WTC11 (cell line): ENCODE data around the gene HTR4. TPM values are rescaled to one million over a fixed set of nuclear protein-coding genes. Genes with fewer than 3 reads are reported as not detected.

ENCODE experiments used
- ATAC-seq: fragments of 200-7000 bp; cut with Tn5 transposase; 2 replicates; pipeline ENCODE4 v1.10.0; 2021; ENCODE audit warnings: mild to moderate bottlenecking, moderate library complexity
- CTCF ChIA-PET: fragments of 300-600 bp; sonication (Branson Sonifier 250); formaldehyde crosslinking; loops from one replicate; lab custom pipeline; 2021; ENCODE audit warnings: antibody characterized with exemption; lab: Charles Lee
- POLR2A ChIA-PET: fragments of 350-600 bp; sonication (Branson Sonifier 250); formaldehyde crosslinking; loops from one replicate; lab custom pipeline; 2021; ENCODE audit warnings: antibody characterized with exemption; lab: Charles Lee
- DNase-seq: peaks from one replicate; pipeline ENCODE4 v3.0.0; 2021; ENCODE audit warnings: low spot score
- H3K27ac Mint-ChIP-seq: 2 replicates; pipeline ENCODE4 v1.8.0; 2021; ENCODE audit warnings: mixed read lengths
- H3K27me3 Mint-ChIP-seq: 2 replicates; pipeline ENCODE4 v1.8.0; 2021; ENCODE audit warnings: low read depth, mild to moderate bottlenecking, moderate library complexity, mixed read lengths
- H3K36me3 Mint-ChIP-seq: 2 replicates; pipeline ENCODE4 v1.8.0; 2021; ENCODE audit warnings: mixed read lengths
- H3K4me1 Mint-ChIP-seq: 2 replicates; pipeline ENCODE4 v1.8.0; 2022; ENCODE audit warnings: mixed read lengths
- H3K4me3 Mint-ChIP-seq: 2 replicates; pipeline ENCODE4 v1.8.0; 2021; ENCODE audit warnings: mild to moderate bottlenecking, moderate library complexity, mixed read lengths
- H3K9me3 Mint-ChIP-seq: 2 replicates; pipeline ENCODE4 v1.8.0; 2021; ENCODE audit warnings: mixed read lengths
- CBFB ChIP-seq: sonication (generic); formaldehyde crosslinking; IDR thresholded peaks from 2 replicates; pipeline ENCODE4 v1.8.1; 2022; ENCODE audit warnings: mild to moderate bottlenecking, low read depth, missing genetic modification reagents
- CDX4 ChIP-seq: fragments of 250-450 bp; sonication (Bioruptor Pico); IDR thresholded peaks from 2 replicates; pipeline ENCODE4 v1.9.0; 2021; ENCODE audit warnings: moderate library complexity, mild to moderate bottlenecking, inconsistent platforms, borderline replicate concordance
- CREM ChIP-seq: sonication (generic); formaldehyde crosslinking; IDR thresholded peaks from 2 replicates; pipeline ENCODE4 v1.8.1; 2022; ENCODE audit warnings: mild to moderate bottlenecking, missing genetic modification reagents, moderate library complexity
- FOXJ3 ChIP-seq: sonication (generic); formaldehyde crosslinking; IDR thresholded peaks from 2 replicates; pipeline ENCODE4 v1.9.0; 2021; ENCODE audit warnings: missing genetic modification reagents, mild to moderate bottlenecking, borderline replicate concordance
- GABPB1 ChIP-seq: sonication (generic); formaldehyde crosslinking; IDR thresholded peaks from 2 replicates; pipeline ENCODE4 v1.8.1; 2023; ENCODE audit warnings: mild to moderate bottlenecking, missing genetic modification reagents
- NFATC4 ChIP-seq: fragments of 250-450 bp; sonication (Bioruptor Pico); IDR thresholded peaks from 2 replicates; pipeline ENCODE4 v1.9.0; 2021; ENCODE audit warnings: mild to moderate bottlenecking
- NFYB ChIP-seq: sonication (generic); formaldehyde crosslinking; conservative IDR thresholded peaks from 2 replicates; pipeline ENCODE4 v1.8.0; 2022; ENCODE audit warnings: low read depth, missing genetic modification reagents
- NR2C2 ChIP-seq: sonication (generic); formaldehyde crosslinking; IDR thresholded peaks from 2 replicates; pipeline ENCODE4 v1.8.0; 2022; ENCODE audit warnings: mild to moderate bottlenecking, missing genetic modification reagents
- OVOL2 ChIP-seq: fragments of 250-450 bp; sonication (Bioruptor Pico); IDR thresholded peaks from 2 replicates; pipeline ENCODE4 v1.9.0; 2021; ENCODE audit warnings: mild to moderate bottlenecking, borderline replicate concordance
- SP1 ChIP-seq: sonication (generic); formaldehyde crosslinking; conservative IDR thresholded peaks from 2 replicates; pipeline ENCODE4 v1.8.1; 2022; ENCODE audit warnings: missing genetic modification reagents
- STAT6 ChIP-seq: sonication (generic); formaldehyde crosslinking; conservative IDR thresholded peaks from 2 replicates; pipeline ENCODE4 v1.8.1; 2023; ENCODE audit warnings: mild to moderate bottlenecking, low read depth, missing genetic modification reagents, moderate library complexity
- TCF7 ChIP-seq: sonication (generic); formaldehyde crosslinking; IDR thresholded peaks from 2 replicates; pipeline ENCODE4 v1.8.0; 2022; ENCODE audit warnings: mild to moderate bottlenecking, low read depth, missing genetic modification reagents, moderate library complexity
- TEAD1 ChIP-seq: sonication (generic); formaldehyde crosslinking; IDR thresholded peaks from 2 replicates; pipeline ENCODE4 v1.8.0; 2022; ENCODE audit warnings: mild to moderate bottlenecking, missing genetic modification reagents
- ZBTB21 ChIP-seq: sonication (generic); formaldehyde crosslinking; IDR thresholded peaks from 2 replicates; pipeline ENCODE4 v1.8.1; 2023; ENCODE audit warnings: mild to moderate bottlenecking, missing genetic modification reagents, borderline replicate concordance
- ZNF232 ChIP-seq: sonication (generic); formaldehyde crosslinking; IDR thresholded peaks from 2 replicates; pipeline ENCODE4 v1.8.0; 2022; ENCODE audit warnings: mild to moderate bottlenecking, missing genetic modification reagents
- ZNF263 ChIP-seq: sonication (generic); formaldehyde crosslinking; IDR thresholded peaks from 2 replicates; pipeline ENCODE4 v1.8.1; 2022; ENCODE audit warnings: low read depth, mild to moderate bottlenecking, moderate library complexity, missing genetic modification reagents
- ZNF396 ChIP-seq: fragments of 250-450 bp; sonication (Bioruptor Pico); IDR thresholded peaks from 2 replicates; pipeline ENCODE4 v1.8.0; 2021; ENCODE audit warnings: mild to moderate bottlenecking, moderate library complexity, borderline replicate concordance
- ZNF423 ChIP-seq: fragments of 250-450 bp; sonication (Bioruptor Pico); IDR thresholded peaks from 2 replicates; pipeline ENCODE4 v2.1.2; 2022; ENCODE audit warnings: mild to moderate bottlenecking, moderate library complexity
- ZSCAN18 ChIP-seq: fragments of 250-450 bp; sonication (Bioruptor Pico); IDR thresholded peaks from 2 replicates; pipeline ENCODE4 v2.1.2; 2022; ENCODE audit warnings: mild to moderate bottlenecking, moderate library complexity
- total RNA-seq: library from RNA; stranded (reverse); gene quantifications from 3 replicates; pipeline ENCODE4 v1.2.3, GENCODE V29; 2021
- TF ChIP-seq, protein P1 (sequence below): fragments of 200-600 bp; IDR thresholded peaks from 2 replicates; pipeline ENCODE4 v1.8.0; 2022; ENCODE audit warnings: antibody characterized with exemption
- TF ChIP-seq, protein P2 (sequence below): fragments of 250-450 bp; sonication (Bioruptor Pico); IDR thresholded peaks from 2 replicates; pipeline ENCODE4 v1.9.0; 2021; ENCODE audit warnings: mild to moderate bottlenecking
- TF ChIP-seq, protein P3 (sequence below): sonication (generic); formaldehyde crosslinking; IDR thresholded peaks from 2 replicates; pipeline ENCODE4 v1.8.1; 2022; ENCODE audit warnings: low read depth, mild to moderate bottlenecking, moderate library complexity, missing genetic modification reagents, borderline replicate concordance
- TF ChIP-seq, protein P4 (sequence below): sonication (generic); formaldehyde crosslinking; conservative IDR thresholded peaks from 2 replicates; pipeline ENCODE4 v1.8.1; 2022; ENCODE audit warnings: mild to moderate bottlenecking, missing genetic modification reagents

Gene HTR4
- total RNA-seq, 1 experiment from 2014 or later: not detected

DNA sequence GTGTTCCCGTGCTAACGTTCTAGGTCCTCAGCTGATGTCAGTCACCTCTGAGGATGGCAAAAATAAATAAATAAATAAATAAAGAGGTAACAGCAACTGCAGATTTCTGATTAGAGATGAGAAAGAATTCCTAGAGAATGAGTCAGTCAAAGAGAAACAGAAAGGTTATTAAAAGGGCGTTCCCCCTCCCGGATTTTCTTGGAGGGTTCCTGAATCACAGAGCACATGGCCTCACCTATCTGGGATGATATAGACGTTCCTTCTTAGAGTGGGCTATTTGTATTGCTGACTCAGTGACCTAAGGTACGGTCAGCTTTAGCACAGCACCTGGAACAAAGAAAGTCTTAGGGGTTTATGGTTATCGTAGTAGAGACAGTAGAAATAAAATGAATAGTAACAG is 30.6 kb downstream of the HTR4 start:
- Mint-ChIP-seq H3K36me3 (no peaks in the 10 kb centered on the region), H3K4me1 (no peaks in the 10 kb centered on the region), H3K4me3 (no peak overlapping the region), H3K27me3 (no peaks in the 10 kb centered on the region), H3K27ac (no peak overlapping the region), H3K9me3 (no peaks in the 10 kb centered on the region)
- POLR2A ChIA-PET: no interaction called here
- DNase-seq: no peak
- no peak for ATAC-seq
- TF ChIP-seq FOXJ3 (CRISPR knock-in tag) (no peak), GABPB1 (CRISPR knock-in tag) (no peak), NR2C2 (CRISPR knock-in tag) (no peak), ZNF396 (CRISPR knock-in tag) (no peak), CBFB (CRISPR knock-in tag) (no peak), ZBTB21 (CRISPR knock-in tag) (no peak), ZNF423 (CRISPR knock-in tag) (no peak), TCF7 (CRISPR knock-in tag) (no peak), SP1 (no peak), ZSCAN18 (CRISPR knock-in tag) (no peak), CREM (no peak)
- TF ChIP-seq, protein P1, sequence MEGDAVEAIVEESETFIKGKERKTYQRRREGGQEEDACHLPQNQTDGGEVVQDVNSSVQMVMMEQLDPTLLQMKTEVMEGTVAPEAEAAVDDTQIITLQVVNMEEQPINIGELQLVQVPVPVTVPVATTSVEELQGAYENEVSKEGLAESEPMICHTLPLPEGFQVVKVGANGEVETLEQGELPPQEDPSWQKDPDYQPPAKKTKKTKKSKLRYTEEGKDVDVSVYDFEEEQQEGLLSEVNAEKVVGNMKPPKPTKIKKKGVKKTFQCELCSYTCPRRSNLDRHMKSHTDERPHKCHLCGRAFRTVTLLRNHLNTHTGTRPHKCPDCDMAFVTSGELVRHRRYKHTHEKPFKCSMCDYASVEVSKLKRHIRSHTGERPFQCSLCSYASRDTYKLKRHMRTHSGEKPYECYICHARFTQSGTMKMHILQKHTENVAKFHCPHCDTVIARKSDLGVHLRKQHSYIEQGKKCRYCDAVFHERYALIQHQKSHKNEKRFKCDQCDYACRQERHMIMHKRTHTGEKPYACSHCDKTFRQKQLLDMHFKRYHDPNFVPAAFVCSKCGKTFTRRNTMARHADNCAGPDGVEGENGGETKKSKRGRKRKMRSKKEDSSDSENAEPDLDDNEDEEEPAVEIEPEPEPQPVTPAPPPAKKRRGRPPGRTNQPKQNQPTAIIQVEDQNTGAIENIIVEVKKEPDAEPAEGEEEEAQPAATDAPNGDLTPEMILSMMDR: no peak
- CTCF ChIA-PET: interaction anchor here (0.7 to 1.0 kb wide), 2 partner anchors 65 to 107 kb away, joined by 3 read pairs; no protein-coding TSS in a partner anchor

GRCh38 chr5:148623101-148623500 is 31.2 kb downstream of the HTR4 start:
- no peaks in the 10 kb centered on the region for H3K9me3 Mint-ChIP-seq
- ATAC-seq (no peak), DNase-seq (no peak)
- no peaks in the 10 kb centered on the region for H3K36me3 Mint-ChIP-seq
- no peak overlapping the region for H3K4me3 Mint-ChIP-seq
- no peak overlapping the region for H3K27ac Mint-ChIP-seq
- H3K27me3 Mint-ChIP-seq: no peaks in the 10 kb centered on the region
- CTCF ChIA-PET: interaction anchor here (1.0 kb wide), 1 partner anchor 108 kb away, joined by 3 read pairs; no protein-coding TSS in a partner anchor
- H3K4me1 Mint-ChIP-seq: no peaks in the 10 kb centered on the region
- POLR2A ChIA-PET: no interaction called here
- TF ChIP-seq, protein P2, sequence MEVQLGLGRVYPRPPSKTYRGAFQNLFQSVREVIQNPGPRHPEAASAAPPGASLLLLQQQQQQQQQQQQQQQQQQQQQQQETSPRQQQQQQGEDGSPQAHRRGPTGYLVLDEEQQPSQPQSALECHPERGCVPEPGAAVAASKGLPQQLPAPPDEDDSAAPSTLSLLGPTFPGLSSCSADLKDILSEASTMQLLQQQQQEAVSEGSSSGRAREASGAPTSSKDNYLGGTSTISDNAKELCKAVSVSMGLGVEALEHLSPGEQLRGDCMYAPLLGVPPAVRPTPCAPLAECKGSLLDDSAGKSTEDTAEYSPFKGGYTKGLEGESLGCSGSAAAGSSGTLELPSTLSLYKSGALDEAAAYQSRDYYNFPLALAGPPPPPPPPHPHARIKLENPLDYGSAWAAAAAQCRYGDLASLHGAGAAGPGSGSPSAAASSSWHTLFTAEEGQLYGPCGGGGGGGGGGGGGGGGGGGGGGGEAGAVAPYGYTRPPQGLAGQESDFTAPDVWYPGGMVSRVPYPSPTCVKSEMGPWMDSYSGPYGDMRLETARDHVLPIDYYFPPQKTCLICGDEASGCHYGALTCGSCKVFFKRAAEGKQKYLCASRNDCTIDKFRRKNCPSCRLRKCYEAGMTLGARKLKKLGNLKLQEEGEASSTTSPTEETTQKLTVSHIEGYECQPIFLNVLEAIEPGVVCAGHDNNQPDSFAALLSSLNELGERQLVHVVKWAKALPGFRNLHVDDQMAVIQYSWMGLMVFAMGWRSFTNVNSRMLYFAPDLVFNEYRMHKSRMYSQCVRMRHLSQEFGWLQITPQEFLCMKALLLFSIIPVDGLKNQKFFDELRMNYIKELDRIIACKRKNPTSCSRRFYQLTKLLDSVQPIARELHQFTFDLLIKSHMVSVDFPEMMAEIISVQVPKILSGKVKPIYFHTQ (CRISPR knock-in tag): no peak
- TF ChIP-seq NFATC4: no peak
- TF ChIP-seq NFYB (CRISPR knock-in tag): no peak
- TF ChIP-seq CDX4 (CRISPR knock-in tag): no peak
- no peak for TF ChIP-seq OVOL2 (CRISPR knock-in tag)
- no peak for TF ChIP-seq STAT6 (CRISPR knock-in tag)
- TF ChIP-seq TCF7 (CRISPR knock-in tag): no peak
- no peak for TF ChIP-seq ZNF263 (CRISPR knock-in tag)
- TF ChIP-seq, protein P3, sequence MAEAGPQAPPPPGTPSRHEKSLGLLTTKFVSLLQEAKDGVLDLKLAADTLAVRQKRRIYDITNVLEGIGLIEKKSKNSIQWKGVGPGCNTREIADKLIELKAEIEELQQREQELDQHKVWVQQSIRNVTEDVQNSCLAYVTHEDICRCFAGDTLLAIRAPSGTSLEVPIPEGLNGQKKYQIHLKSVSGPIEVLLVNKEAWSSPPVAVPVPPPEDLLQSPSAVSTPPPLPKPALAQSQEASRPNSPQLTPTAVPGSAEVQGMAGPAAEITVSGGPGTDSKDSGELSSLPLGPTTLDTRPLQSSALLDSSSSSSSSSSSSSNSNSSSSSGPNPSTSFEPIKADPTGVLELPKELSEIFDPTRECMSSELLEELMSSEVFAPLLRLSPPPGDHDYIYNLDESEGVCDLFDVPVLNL: no peak
- TF ChIP-seq, protein P4, sequence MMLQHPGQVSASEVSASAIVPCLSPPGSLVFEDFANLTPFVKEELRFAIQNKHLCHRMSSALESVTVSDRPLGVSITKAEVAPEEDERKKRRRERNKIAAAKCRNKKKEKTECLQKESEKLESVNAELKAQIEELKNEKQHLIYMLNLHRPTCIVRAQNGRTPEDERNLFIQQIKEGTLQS: no peak
- no peak for TF ChIP-seq TEAD1 (CRISPR knock-in tag)
- TF ChIP-seq, protein P1: no peak
- no peak for TF ChIP-seq ZNF232 (CRISPR knock-in tag)
